HG02885 (cell line): ENCODE data around the gene ZNF28.
"Not testable (repeated sequence)": the region's sequence is repeated elsewhere in the genome, so short reads cannot be mapped to it uniquely, and the experiment has no call there.

ENCODE experiments used
- ATAC-seq: cut with Tn5 transposase; IDR thresholded peaks from one replicate; pipeline ENCODE4 v1.9.1; 2021; ENCODE audit warnings: mild to moderate bottlenecking; ENCODE audit not compliant: unreplicated experiment, poor library complexity

ZNF28 gene

DNA sequence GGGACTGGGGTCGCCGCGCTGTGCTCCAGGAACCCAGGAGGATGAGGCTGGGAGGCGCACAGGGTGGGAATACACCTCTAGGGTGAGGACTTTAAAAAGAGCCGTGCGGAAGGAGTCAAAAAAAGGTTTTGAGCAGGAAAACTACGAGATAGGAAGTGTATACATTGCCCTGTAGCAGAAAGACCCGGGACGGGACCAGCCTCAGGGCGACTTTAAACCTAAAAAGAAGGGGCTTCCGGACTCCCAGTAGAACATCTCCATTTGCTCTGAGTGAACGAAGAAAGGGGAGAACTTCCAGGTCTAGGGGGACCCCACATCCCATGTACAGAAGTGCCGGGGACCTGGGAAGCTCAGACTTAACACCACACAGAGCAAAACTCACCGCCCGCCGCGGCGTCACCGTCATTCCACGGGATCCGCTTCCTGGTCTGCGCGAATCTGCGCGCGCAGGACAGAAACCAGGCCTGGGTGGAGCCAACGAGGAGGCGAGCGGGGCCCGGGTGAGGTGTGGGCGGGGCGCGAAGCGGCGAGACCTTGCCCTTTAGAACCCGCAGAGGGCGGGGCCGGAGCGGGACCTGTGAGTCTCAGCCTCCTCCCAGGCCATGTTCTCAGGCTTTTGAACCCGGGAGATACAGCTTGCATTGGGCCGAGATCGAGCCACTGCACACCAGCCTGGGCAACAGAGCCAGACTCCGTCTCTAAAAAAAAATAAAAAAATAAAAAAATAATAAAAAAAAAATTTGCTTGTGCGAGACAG is at the start of gene ZNF28:
TSS of gene ZNF28 (minus strand) at position 430 of the 757 bp plus-strand sequence. CDS start 3,675 bp downstream, outside the sequence.
- peak; percentile 98 for ATAC-seq

DNA sequence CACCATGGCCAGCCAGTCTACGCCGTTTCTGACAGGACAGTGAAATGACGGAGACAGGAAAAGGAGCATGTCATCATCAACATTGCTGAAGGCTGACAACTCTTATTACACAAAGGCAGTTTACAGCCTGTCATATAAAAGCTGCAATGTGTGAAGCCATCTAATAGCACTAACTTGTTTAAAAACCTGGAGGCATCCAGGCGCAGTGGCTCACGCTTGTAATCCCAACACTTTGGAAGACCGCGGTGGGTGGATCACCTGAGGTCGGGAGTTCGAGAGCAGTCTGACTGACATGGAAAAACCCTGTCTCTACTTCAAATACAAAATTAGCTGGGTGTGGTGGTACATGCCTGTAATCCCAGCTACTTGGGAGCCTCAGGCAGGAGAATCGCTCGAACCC is 46.6 kb upstream of the ZNF28 start:
- not testable (repeated sequence) for ATAC-seq

DNA sequence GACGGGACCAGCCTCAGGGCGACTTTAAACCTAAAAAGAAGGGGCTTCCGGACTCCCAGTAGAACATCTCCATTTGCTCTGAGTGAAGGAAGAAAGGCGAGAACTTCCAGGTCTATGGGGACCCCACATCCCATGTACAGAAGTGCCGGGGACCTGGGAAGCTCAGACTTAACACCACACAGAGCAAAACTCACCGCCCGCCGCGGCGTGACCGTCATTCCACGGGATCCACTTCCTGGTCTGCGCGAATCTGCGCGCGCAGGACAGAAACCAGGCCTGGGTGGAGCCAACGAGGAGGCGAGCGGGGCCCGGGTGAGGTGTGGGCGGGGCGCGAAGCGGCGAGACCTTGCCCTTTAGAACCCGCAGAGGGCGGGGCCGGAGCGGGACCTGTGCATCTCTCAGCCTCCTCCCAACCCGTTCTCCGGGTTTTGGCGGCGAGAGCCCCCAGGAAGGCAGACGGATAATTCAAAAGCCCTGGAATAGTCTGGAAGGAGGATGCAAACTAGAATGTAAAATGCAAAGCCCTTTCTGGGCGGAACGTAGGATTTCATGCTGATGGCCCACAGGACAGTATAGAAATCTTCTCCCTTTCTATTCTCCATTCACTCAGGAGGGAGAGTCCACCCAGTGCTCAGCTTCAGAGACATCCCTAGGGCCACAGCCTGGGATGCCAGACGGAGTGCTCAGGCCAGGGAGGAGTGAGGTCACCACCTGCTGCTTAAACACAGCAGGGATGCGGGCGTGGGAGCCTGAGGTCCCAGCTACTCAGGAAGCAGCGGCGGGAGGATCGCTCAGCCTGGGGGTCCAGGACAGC is 36.2 kb upstream of the ZNF28 start, which contains the start of gene ZNF468:
TSS of gene ZNF468 (minus strand) at position 242 of the 814 bp plus-strand sequence. CDS start 3,347 bp downstream, outside the sequence.
- peak; percentile 99 for ATAC-seq

DNA sequence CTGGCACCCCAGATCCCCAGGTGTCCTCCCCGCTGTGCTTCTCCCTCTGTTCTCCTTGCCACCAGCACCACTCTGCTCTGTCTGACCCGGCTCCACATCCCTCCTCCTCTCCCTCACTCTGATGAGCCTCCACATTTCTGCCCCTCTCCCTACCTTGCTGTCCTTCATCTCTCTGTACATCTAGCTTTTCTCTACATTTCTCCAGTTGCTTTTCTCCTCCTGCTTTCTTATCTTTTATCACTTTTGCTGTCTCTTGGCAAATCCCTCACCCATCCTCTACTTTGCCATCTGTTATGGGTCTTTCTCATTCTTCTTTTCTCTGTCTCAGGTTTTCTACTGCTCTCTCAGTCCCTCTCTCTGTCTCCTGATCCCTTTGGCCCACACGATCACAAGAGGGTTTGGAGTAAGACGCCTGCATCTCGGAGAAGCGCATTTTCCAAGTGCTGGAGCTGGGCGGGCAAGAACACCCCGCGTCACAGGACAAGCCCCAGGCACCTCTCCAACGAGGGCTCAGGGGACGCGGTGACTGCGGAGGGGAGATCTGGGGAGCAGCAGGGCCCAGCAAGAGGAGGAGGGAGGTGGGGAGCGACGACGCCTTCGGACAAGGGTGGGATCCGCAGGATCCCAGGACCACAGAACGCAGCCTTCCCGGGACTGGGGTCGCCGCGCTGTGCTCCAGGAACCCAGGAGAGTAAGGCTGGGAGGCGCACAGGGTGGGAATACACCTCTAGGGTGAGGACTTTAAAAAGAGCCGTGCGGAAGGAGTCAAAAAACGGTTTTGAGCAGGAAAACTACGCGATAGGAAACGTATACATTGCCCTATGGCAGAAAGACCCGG is 35.3 kb upstream of the ZNF28 start:
- ATAC-seq = peak; percentile 7

DNA sequence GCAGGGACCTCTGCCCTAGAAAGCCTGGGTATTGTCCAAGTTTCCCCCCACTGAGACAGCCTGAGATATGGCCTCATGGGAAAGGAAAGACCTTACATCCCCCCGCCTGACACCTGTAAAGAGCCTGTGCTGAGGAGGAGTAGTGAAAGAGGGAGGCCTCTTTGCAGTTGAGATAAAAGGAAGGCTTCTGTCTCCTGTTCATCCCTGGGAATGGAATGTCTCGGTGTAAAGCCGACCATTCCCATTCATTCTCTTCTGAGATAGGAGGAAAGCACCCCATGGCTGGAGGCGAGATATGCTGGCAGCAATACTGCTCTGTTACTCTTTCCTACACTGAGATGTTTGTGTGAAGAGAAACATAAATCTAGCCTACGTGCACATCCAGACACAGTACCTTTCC is 25.9 kb upstream of the ZNF28 start:
- not testable (repeated sequence) for ATAC-seq

DNA sequence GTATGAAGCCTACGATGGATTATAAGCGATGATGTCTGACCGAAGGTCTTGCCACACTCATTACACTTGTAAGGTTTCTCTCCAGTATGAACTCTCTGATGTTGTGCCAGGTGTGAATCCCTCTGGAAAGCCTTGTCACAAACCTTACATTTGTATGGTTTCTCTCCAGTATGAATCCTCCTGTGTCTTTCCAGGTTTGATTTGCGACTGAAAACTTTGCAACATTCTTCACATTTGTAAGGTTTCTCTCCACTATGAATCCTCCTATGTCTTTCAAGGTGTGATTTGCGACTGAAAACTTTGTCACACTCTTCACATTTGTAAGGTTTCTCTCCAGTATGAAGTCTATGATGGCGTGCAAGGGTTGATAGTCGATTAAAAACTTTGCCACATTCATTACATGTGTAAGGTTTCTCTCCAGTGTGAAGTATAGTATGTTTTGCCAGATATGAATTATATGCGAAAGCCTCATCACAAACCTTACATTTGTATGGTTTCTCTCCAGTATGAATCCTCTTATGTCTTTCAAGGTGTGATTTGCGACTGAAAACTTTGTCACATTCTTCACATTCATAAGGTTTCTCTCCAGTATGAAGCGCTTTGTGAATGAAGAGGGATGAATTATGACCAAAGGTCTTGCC is 19.5 kb upstream of the ZNF28 start:
- ATAC-seq = not testable (repeated sequence)

DNA sequence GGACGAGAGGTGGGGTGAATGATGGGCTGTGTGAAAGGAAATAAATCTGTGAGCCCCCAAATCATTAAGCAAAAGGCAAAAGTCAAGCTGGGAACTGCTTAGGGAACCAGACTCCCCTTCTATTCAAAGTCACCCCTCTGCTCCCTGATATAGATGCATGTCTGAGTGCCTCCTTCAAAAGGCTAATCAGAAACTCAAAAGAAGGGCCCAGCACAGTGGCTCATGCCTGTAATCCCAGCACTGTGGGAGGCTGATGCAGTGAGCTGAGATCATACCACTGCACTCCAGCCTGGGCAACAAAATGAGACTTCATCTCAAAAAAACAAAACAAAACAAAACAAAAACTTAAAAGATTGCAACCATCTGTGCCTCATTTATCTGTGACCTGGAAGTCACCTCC is 12.9 kb upstream of the ZNF28 start:
- not testable (repeated sequence) for ATAC-seq

DNA sequence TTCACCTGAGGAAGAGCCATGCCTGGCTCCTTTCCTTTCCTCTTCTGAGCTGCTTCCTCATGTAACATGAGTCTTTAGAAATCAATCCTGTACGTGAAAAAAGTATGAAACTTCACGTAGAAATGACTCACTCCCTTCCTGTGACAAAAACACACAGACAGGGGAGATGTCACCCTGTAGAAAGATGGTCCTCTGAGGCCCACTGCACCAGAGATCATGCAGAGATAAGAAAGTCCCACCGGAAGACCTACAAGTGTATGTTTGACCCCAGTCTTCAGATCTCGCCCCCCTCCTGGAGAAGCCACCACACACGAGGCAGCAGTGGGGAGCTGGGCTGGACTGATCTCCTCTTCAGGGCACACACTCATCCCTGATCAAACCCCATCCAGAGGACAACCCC is 12.1 kb upstream of the ZNF28 start:
- ATAC-seq = not testable (repeated sequence)

DNA sequence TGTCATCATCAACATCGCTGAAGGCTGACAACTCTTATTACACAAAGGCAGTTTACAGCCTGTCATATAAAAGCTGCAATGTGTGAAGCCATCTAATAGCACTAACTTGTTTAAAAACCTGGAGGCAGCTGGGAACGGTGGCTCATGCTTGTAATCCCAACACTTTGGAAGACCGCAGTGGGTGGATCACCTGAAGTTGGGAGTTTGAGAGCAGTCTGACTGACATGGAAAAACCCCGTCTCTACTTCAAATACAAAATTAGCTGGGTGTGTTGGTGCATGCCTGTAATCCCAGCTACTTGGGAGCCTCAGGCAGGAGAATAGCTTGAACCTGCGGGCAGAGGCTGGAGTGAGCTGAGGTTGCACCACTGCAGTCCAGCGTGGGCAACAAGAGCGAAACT is 8.4 kb upstream of the ZNF28 start:
- ATAC-seq = not testable (repeated sequence)

DNA sequence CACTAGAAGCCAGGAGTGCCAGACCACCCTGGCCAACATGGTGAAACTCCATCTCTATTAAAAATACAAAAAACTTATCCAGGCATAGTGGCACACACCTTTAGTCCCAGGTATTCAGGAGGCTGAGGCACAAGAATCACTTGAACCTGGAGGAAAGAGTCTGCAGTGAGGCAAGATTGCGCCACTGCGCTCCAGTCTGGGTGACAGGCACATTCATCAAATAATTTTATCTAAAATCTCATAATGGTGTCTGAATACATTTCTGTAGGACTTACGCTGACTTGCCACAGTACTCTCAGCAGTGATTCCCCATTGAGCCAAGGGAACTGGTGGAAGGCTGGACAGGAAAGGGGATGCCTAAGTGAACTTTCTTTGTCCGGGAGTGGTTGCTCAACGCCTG is 4.3 kb upstream of the ZNF28 start:
- ATAC-seq = no peak

DNA sequence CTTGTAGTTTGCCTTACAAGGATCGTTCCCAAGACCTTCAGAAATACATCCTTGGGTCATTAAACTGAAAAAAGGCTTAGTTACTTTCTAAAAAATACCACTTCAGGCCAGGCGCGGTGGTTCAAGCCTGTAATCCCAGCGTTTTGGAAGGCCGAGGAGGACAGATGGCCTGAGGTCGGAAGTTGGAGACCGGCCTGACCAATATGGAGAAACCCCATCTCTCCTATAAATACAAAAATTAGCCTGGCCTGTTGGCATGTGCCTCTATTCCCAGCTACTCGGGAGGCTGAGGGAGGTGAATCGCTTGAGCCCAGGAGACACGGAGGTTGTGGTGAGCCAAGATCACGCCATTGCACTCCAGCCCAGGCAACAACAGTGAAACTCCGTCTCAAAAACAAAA is 2.2 kb upstream of the ZNF28 start:
- ATAC-seq = no peak

DNA sequence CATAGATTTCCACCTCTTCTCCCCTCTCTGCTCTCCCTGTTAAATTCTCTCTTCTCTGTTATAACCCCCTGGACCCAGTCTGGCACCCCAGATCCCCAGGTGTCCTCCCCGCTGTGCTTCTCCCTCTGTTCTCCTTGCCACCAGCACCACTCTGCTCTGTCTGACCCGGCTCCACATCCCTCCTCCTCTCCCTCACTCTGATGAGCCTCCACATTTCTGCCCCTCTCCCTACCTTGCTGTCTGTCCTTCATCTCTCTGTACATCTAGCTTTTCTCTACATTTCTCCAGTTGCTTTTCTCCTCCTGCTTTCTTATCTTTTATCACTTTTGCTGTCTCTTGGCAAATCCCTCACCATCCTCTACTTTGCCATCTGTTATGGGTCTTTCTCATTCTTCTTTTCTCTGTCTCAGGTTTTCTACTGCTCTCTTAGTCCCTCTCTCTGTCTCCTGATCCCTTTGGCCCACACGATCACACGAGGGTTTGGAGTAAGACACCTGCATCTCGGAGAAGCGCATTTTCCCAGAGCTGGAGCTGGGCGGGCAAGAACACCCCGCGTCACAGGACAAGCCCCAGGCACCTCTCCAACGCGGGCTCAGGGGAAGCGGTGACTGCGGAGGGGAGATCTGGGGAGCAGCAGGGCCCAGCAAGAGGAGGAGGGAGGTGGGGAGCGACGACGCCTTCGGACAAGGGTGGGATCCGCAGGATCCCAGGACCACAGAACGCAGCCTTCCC is 795 bp downstream of the ZNF28 start:
- ATAC-seq = peak; percentile 31

DNA sequence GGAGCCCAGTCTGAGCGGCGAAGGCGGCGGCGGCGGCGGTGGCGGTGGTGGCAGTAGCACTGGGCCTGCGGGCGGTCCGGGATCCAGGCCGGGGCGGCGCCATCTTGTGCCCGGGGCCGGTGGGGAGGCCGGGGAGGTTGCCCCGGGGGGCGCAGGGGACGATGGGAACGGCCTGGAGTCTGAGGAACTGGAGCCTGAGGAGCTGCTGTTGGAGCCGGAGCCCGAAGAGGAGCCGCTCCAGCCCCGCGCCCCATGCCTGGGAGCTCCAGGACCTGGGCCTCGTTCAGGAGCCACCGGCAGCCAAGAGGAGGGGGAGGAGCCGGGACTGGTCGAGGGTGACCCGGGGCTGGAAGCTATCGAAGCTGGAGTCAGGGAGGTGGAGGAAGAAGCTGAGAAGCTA is 11.6 kb downstream of the ZNF28 start:
- no peak for ATAC-seq

DNA sequence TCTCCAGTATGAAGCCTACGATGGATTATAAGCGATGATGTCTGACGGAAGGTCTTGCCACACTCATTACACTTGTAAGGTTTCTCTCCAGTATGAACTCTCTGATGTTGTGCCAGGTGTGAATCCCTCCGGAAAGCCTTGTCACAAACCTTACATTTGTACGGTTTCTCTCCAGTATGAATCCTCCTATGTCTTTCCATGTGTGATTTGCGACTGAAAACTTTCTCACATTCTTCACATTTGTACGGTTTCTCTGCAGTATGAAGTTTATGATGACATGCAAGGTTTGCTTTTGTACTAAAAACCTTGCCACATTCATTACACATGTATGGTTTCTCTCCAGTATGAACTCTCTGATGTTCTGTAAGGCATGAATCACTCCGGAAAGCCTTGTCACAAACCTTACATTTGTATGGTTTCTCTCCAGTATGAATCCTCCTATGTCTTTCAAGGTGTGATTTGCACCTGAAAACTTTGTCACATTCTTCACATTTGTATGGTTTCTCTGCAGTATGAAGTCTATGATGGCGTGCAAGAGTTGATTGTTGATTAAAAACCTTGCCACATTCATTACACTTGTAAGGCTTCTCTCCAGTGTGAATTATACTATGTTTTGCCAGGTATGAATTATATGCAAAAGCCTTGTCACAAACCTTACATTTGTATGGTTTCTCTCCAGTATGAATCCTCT is 21.3 kb downstream of the ZNF28 start:
- ATAC-seq = not testable (repeated sequence)

DNA sequence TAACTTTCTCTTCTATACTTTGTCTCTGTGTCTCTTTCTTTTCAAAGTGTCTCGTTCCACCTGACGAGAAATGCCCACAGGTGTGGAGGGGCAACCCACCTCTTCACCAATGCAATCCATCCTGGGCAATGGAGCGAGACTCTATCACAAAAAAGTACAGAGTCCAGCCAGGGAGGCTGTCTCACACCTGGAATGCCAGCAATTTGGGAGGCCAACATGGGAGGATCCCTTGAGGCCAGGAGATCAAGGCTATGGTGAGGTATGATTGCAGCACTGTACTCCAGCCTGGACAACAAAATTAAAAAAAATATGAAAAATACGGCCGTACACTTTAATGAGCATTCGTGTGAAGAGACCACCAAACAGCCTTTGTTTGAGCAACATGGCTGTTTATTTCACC is 32.0 kb downstream of the ZNF28 start:
- no peak for ATAC-seq

DNA sequence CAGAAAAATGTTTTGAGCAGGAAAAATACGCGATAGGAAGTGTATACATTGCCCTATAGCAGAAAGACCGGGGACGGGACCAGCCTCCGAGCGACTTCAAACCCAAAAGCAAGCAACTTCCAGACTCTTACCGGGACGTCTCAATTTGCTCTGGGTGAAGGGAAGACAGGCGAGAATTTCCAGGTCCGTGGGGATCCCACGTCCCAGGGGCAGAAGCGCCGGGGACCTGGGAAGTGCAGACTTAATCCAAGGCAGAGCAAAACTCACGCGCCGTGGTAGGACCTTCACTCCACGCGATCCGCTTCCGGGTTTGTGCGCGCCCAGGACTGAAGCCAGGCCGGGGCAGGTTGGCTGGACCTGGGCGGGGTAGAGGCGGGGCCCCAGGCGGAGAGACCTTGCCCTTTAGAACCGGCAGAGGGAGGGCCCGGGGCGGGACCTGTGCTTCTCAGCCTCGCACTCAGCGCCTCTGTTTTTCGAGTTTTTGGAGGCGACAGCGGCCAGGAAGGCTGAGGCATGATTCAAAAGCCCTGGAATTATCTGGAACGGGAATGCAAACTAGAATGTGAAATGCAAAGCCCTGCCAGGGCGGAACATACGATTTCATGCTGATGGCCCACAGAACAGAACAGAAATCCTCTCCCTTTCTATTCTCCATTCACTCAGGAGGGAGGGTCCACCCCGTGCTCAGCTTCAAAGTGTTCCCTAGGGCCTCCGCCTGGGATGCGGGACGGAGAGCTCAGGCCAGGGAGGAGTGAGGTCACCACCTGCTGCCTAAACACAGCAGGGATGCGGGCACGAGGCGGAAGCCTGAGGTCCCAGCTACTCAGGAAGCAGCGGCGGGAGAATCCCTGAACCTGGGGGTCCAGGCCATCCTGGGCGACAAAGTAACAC is 34.7 kb downstream of the ZNF28 start, which contains the start of gene ZNF600:
TSS of gene ZNF600 (minus strand) at position 328 of the 891 bp plus-strand sequence. CDS start 7,903 bp downstream, outside the sequence.
- peak; percentile 99 for ATAC-seq

DNA sequence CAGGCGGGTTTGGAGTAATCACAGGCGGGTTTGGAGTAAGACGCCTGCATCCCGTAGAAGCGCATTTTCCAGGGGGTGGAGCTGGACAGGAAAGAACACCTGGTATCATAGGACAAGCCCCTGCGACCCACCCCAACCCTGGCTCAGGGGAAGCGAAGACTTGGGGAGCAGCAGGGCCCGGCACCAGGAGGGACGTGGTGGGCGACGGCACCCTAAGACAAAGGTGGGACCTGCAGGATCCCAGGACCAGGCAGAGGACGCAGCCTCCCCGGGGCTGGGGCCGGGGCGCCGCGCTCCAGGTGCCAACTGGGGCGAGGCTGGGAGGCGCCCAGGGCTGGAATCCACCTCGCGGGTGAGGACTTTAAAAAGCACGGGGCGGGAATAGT is 35.4 kb downstream of the ZNF28 start:
- peak; percentile 17 for ATAC-seq

DNA sequence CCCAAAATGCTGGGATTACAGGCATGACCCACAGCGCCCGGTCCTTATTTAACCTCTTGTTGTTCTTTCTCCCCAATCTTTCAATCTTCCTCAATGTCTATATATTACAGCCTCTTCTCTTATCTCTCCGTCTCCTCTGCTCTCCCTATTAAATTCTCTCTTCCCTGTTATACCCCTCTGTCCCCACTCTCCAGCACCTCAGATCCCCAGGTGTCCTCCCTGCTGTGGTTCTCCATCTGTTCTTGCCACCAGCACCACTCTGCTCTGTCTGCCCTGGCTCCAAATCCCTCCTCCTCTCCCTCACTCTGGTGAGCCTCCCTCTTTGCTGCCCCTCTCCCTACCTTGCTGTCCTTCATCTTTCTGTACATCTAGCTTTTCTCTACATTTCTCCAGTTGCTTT is 35.9 kb downstream of the ZNF28 start:
- ATAC-seq = no peak
